Measurements from ENCODE around the gene APBA1.

DNA sequence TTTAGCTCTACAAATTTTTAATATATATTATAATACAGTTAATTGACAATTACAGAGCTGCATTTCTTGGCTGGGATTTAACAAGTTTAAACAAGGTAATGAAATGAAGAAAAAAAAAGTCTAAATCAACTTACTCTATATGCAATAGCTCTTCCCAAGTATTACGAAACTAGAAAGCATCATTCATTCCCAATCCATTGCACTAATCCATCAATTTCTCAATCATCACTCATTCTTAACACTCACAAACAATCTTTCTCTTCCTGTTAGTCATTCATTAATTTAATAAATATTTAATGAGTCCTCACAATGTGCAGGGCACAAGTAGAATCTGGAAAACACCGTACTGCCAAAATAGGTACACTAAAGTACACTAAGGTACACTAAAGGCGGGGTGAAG lies 42.9 kb upstream of the APBA1 start:
- no peak for TF ChIP-seq POLR2A (IDR thresholded peaks at IDR 0.05)
- TF ChIP-seq, protein P1, sequence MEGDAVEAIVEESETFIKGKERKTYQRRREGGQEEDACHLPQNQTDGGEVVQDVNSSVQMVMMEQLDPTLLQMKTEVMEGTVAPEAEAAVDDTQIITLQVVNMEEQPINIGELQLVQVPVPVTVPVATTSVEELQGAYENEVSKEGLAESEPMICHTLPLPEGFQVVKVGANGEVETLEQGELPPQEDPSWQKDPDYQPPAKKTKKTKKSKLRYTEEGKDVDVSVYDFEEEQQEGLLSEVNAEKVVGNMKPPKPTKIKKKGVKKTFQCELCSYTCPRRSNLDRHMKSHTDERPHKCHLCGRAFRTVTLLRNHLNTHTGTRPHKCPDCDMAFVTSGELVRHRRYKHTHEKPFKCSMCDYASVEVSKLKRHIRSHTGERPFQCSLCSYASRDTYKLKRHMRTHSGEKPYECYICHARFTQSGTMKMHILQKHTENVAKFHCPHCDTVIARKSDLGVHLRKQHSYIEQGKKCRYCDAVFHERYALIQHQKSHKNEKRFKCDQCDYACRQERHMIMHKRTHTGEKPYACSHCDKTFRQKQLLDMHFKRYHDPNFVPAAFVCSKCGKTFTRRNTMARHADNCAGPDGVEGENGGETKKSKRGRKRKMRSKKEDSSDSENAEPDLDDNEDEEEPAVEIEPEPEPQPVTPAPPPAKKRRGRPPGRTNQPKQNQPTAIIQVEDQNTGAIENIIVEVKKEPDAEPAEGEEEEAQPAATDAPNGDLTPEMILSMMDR (IDR thresholded peaks at IDR 0.05), result no peak

All from heart left ventricle (tissue), 13 donors.